T-cell (primary cell): ENCODE results near the gene HLA-DMB. TPM values are rescaled to one million over a fixed set of nuclear protein-coding genes. Genes with fewer than 3 reads are reported as not detected.

ENCODE experiments used
- ATAC-seq, 4 experiments: fragments of 200-7000 bp in 3 of 4; fragments of 150-1000 bp in 1 of 4; cut with Tn5 transposase; replicated peaks in 1 of 4; 1 replicate in 3 of 4; 2 replicates in 1 of 4; pipeline ENCODE4 v1.10.0; 2021; ENCODE audit warnings: moderate library complexity in 3 of 4, mild to moderate bottlenecking in 2 of 4, moderate number of reproducible peaks in 1 of 4
- CTCF ChIA-PET, 2 donors: fragments of 300-600 bp; sonication (Branson Sonifier 250); formaldehyde crosslinking; loops; one replicate each; lab custom pipeline; 2022; ENCODE audit warnings: antibody characterized with exemption in 2 of 2; lab: Charles Lee
- POLR2A ChIA-PET, 2 donors: fragments of 300-600 bp; sonication (Branson Sonifier 250); formaldehyde crosslinking; loops; one replicate each; lab custom pipeline; 2022; ENCODE audit warnings: antibody characterized with exemption in 2 of 2; lab: Charles Lee
- DNase-seq, 35 experiments: peaks; one replicate each; pipeline versions ENCODE4 v3.0.0 to v3.0.0-alpha.2; 2013 to 2023
- H3K27ac ChIP-seq: one replicate; pipeline ENCODE4 v1.5.1; 2013; ENCODE audit warnings: low read length
- H3K27me3 ChIP-seq, 2 experiments: replicated peaks in 1 of 2; 1 replicate in 1 of 2; 2 replicates in 1 of 2; pipeline versions ENCODE4 v1.6.1 to v1.7.0; 2013; ENCODE audit warnings: low read length in 1 of 2, mixed read lengths in 1 of 2; ENCODE audit not compliant: control insufficient read depth in 2 of 2, insufficient read depth in 2 of 2; ENCODE audit errors: extremely low read depth in 1 of 2
- H3K36me3 ChIP-seq, 2 donors: 1 replicate in 1 of 2; 2 replicates in 1 of 2; pipeline versions ENCODE4 v1.6.1 to v1.7.0; 2013; ENCODE audit warnings: low read length in 1 of 2; ENCODE audit not compliant: control insufficient read depth in 2 of 2, insufficient read depth in 1 of 2; ENCODE audit errors: extremely low read depth in 1 of 2
- H3K4me1 ChIP-seq, 2 experiments: 1 replicate in 1 of 2; 2 replicates in 1 of 2; pipeline versions ENCODE4 v1.6.1 to v1.7.0; 2013; ENCODE audit warnings: low read length in 2 of 2, mixed read lengths in 1 of 2; ENCODE audit not compliant: insufficient read depth in 2 of 2, control insufficient read depth in 1 of 2; ENCODE audit errors: extremely low read depth in 1 of 2
- H3K4me3 ChIP-seq, 2 donors: 1 replicate in 1 of 2; 2 replicates in 1 of 2; pipeline versions ENCODE4 v1.5.1 to v1.7.0; 2013; ENCODE audit warnings: mild to moderate bottlenecking in 2 of 2, low read length in 1 of 2, moderate library complexity in 1 of 2; ENCODE audit not compliant: control insufficient read depth in 1 of 2; ENCODE audit errors: extremely low read depth in 1 of 2
- H3K9me3 ChIP-seq: 2 replicates; pipeline ENCODE4 v1.7.0; 2013
- H3K27ac Mint-ChIP-seq, 2 donors: one replicate each; pipeline ENCODE4 v1.8.0; 2020 to 2021; ENCODE audit warnings: mild to moderate bottlenecking in 2 of 2, mixed read lengths in 2 of 2
- H3K27me3 Mint-ChIP-seq, 2 donors: one replicate each; pipeline ENCODE4 v1.8.0; 2021 to 2022; ENCODE audit warnings: mixed read lengths in 2 of 2
- H3K36me3 Mint-ChIP-seq: one replicate; pipeline ENCODE4 v1.8.0; 2021; ENCODE audit warnings: mixed read lengths
- H3K4me1 Mint-ChIP-seq, 3 donors: one replicate each; pipeline ENCODE4 v1.8.0; 2020 to 2022; ENCODE audit warnings: mixed read lengths in 3 of 3, mild to moderate bottlenecking in 1 of 3
- H3K4me3 Mint-ChIP-seq, 3 donors: one replicate each; pipeline ENCODE4 v1.8.0; 2020 to 2022; ENCODE audit warnings: mild to moderate bottlenecking in 3 of 3, mixed read lengths in 3 of 3, moderate library complexity in 3 of 3
- H3K9me3 Mint-ChIP-seq, 3 donors: one replicate each; pipeline ENCODE4 v1.8.0; 2020 to 2022; ENCODE audit warnings: mixed read lengths in 3 of 3
- WGBS: methylation state at CpG from one replicate; pipeline ENCODE4 v1.1.5; 2013; ENCODE audit warnings: missing lambda C conversion rate; ENCODE audit not compliant: insufficient coverage; 5-methylcytosine and 5-hydroxymethylcytosine counted together
- total RNA-seq, 35 experiments: library from RNA in 6 of 35; stranded (reverse) in 6 of 35; fragments of 120-200 nt in 1 of 35; gene quantifications; one replicate each; pipeline versions ENCODE4 v1.2.1 to v1.2.4 and lab custom pipeline; 2013 to 2026

Gene HLA-DMB
- total RNA-seq, 5 donors from 2014 or later (not counting 1 experiment from before 2014, with no cell fraction given), result 8.8 to 30.6 (median 10.6) TPM

- Histone ChIP-seq H3K4me1 (peaks cover 0 to 17% of the 10 kb centered on the region in 2 experiments), H3K9me3 (no peaks in the 10 kb centered on the region), H3K27me3 (no peaks in the 10 kb centered on the region), H3K4me3 (no peak overlapping the region), H3K36me3 (peaks cover 2 to 38% of the 10 kb centered on the region in 2 donors), H3K27ac (no peak overlapping the region)
- Mint-ChIP-seq H3K27me3 (no peaks in the 10 kb centered on the region), H3K27ac (peak overlapping the region in 1 of 2 donors; percentile 19), H3K4me3 (no peak overlapping the region), H3K9me3 (no peaks in the 10 kb centered on the region), H3K4me1 (peaks cover 28 to 49% (median 39%) of the 10 kb centered on the region in 3 donors), H3K36me3 (peaks cover 29% of the 10 kb centered on the region)
- no CpG with 5 or more reads among the region's 6 CpGs for WGBS
- DNase-seq (no peak), ATAC-seq (no peak)
- POLR2A ChIA-PET, result interaction anchor here (0.6 to 2.5 kb wide), 4 partner anchors 11 to 1540 kb away, joined by 3 to 17 read pairs (median 4); partner anchors contain the start of gene TAP2 (in 1 of the 2)
- CTCF ChIA-PET, result interaction anchor here (0.6 to 6.0 kb wide), 10 partner anchors 7 to 115 kb away, joined by 3 to 124 read pairs (median 16); partner anchors contain the start of genes BRD2 (in 1 of the 2) and HLA-DMA (in 1 of the 2)
These were observed 42.1 kb upstream of the HLA-DMB start for GRCh38 chr6:32982702-32983492.

- Histone ChIP-seq H3K36me3 (peaks cover 2 to 45% of the 10 kb centered on the region in 2 donors), H3K4me3 (no peak overlapping the region), H3K9me3 (no peaks in the 10 kb centered on the region), H3K27ac (no peak overlapping the region), H3K4me1 (peaks cover 0 to 23% of the 10 kb centered on the region in 2 experiments), H3K27me3 (no peaks in the 10 kb centered on the region)
- no peaks in the 10 kb centered on the region for H3K27me3 Mint-ChIP-seq
- DNase-seq, result no peak
- peaks cover 36% of the 10 kb centered on the region for H3K36me3 Mint-ChIP-seq
- H3K27ac Mint-ChIP-seq, result peak overlapping the region; percentile 4 to 17
- H3K4me3 Mint-ChIP-seq, result no peak overlapping the region
- WGBS, result 56% methylated on average over 4 of the region's 8 CpGs
- H3K4me1 Mint-ChIP-seq, result peaks cover 35 to 56% (median 46%) of the 10 kb centered on the region in 3 donors
- CTCF ChIA-PET, result interaction anchor here (0.6 to 6.0 kb wide), 5 partner anchors 8 to 48 kb away, joined by 3 to 124 read pairs (median 5); partner anchors contain the start of genes BRD2 (in 1 of the 2) and HLA-DMA (in 1 of the 2)
- POLR2A ChIA-PET, result interaction anchor here (0.6 to 2.4 kb wide), 3 partner anchors 10 to 1540 kb away, joined by 3 to 22 read pairs (median 4); partner anchors contain the start of gene TAP2 (in 1 of the 2)
- no peak for ATAC-seq
- no peaks in the 10 kb centered on the region for H3K9me3 Mint-ChIP-seq
These were observed 41.4 kb upstream of the HLA-DMB start for GRCh38 chr6:32982084-32982701.

GRCh38 chr6:32980488-32981038 lies 39.7 kb upstream of the HLA-DMB start:
- WGBS, result 91% methylated on average over 5 of the region's 11 CpGs

GRCh38 chr6:32979720-32980487 lies 39.1 kb upstream of the HLA-DMB start:
- Mint-ChIP-seq H3K9me3 (no peaks in the 10 kb centered on the region), H3K27ac (peak overlapping the region; percentile 19 to 34), H3K36me3 (peaks cover 59% of the 10 kb centered on the region), H3K4me3 (no peak overlapping the region), H3K27me3 (no peaks in the 10 kb centered on the region), H3K4me1 (peaks cover 58 to 76% (median 67%) of the 10 kb centered on the region in 3 donors)
- peaks cover 14 to 40% of the 10 kb centered on the region in 2 experiments for H3K4me1 ChIP-seq
- peak overlapping the region; percentile 3 for H3K27ac ChIP-seq
- H3K4me3 ChIP-seq, result no peak overlapping the region
- DNase-seq (no peak), ATAC-seq (no peak)
- no peaks in the 10 kb centered on the region for H3K9me3 ChIP-seq
- H3K27me3 ChIP-seq, result no peaks in the 10 kb centered on the region
- ChIA-PET POLR2A (interaction anchor here (0.6 to 2.4 kb wide), 5 partner anchors 8 to 798 kb away, joined by 3 to 22 read pairs (median 4); no protein-coding TSS in a partner anchor), CTCF (interaction anchor here (0.5 to 6.0 kb wide), 8 partner anchors 8 to 217 kb away, joined by 3 to 124 read pairs (median 6); partner anchors contain the start of gene HLA-DMA (in 1 of the 2))
- WGBS, result 83% methylated on average over 2 of the region's 12 CpGs
- peaks cover 2 to 68% of the 10 kb centered on the region in 2 donors for H3K36me3 ChIP-seq

More at GRCh38 chr6:32980488-32981038, 39.7 kb upstream of the HLA-DMB start:
- no peak overlapping the region for H3K4me3 ChIP-seq
- peaks cover 52 to 73% (median 62%) of the 10 kb centered on the region in 3 donors for H3K4me1 Mint-ChIP-seq
- no peaks in the 10 kb centered on the region for H3K27me3 Mint-ChIP-seq
- peaks cover 8 to 38% of the 10 kb centered on the region in 2 experiments for H3K4me1 ChIP-seq
- peaks cover 52% of the 10 kb centered on the region for H3K36me3 Mint-ChIP-seq
- H3K36me3 ChIP-seq, result peaks cover 2 to 62% of the 10 kb centered on the region in 2 donors
- H3K27me3 ChIP-seq, result no peaks in the 10 kb centered on the region
- CTCF ChIA-PET, result interaction anchor here (0.9 to 6.0 kb wide), 11 partner anchors 9 to 109 kb away, joined by 3 to 124 read pairs (median 4); partner anchors contain the start of genes HLA-DMA (in 1 of the 2) and HLA-DPB1 (in 1 of the 2)
- ATAC-seq, result no peak
- no peaks in the 10 kb centered on the region for H3K9me3 ChIP-seq
- H3K4me3 Mint-ChIP-seq, result no peak overlapping the region
- H3K9me3 Mint-ChIP-seq, result no peaks in the 10 kb centered on the region
- H3K27ac Mint-ChIP-seq, result no peak overlapping the region
- H3K27ac ChIP-seq, result peak overlapping the region; percentile 3
- DNase-seq, result no peak
- POLR2A ChIA-PET, result interaction anchor here (0.8 to 2.4 kb wide), 4 partner anchors 9 to 11 kb away, joined by 3 to 22 read pairs (median 7); no protein-coding TSS in a partner anchor

- H3K9me3 Mint-ChIP-seq, result no peaks in the 10 kb centered on the region
- H3K9me3 ChIP-seq, result no peaks in the 10 kb centered on the region
- POLR2A ChIA-PET, result interaction anchor here in 1 of 2 donors (0.6 kb wide), 1 partner anchor 10 kb away, joined by 3 read pairs; no protein-coding TSS in a partner anchor
- WGBS, result no CpG with 5 or more reads among the region's 7 CpGs
- no peak overlapping the region for H3K27ac ChIP-seq
- peak overlapping the region in 1 of 3 donors; percentile 99 for H3K4me3 Mint-ChIP-seq
- H3K4me3 ChIP-seq, result no peak overlapping the region
- no peak for ATAC-seq
- peaks cover 20 to 44% of the 10 kb centered on the region in 2 experiments for H3K4me1 ChIP-seq
- peaks cover 78% of the 10 kb centered on the region for H3K36me3 Mint-ChIP-seq
- peaks cover 49 to 68% (median 63%) of the 10 kb centered on the region in 3 donors for H3K4me1 Mint-ChIP-seq
- H3K27ac Mint-ChIP-seq, result peak overlapping the region in 1 of 2 donors; percentile 48
- H3K27me3 Mint-ChIP-seq, result no peaks in the 10 kb centered on the region
- CTCF ChIA-PET, result no interaction called here
- H3K27me3 ChIP-seq, result no peaks in the 10 kb centered on the region
- no peak for DNase-seq
- peaks cover 2 to 77% of the 10 kb centered on the region in 2 donors for H3K36me3 ChIP-seq
These were observed 37.1 kb upstream of the HLA-DMB start for GRCh38 chr6:32977953-32978324.
